Pancreas (tissue), 10 donors: ENCODE measurements around the gene CELF4. TPM values are rescaled to one million over a fixed set of nuclear protein-coding genes. Genes with fewer than 3 reads are reported as not detected.

Source experiments
- ATAC-seq, 4 donors: fragments of 200-7000 bp; cut with Tn5 transposase; one replicate each; pipeline versions ENCODE4 v1.8.0 to v1.9.1; 2020; ENCODE audit warnings: mild to moderate bottlenecking in 4 of 4, moderate library complexity in 4 of 4
- DNase-seq, 6 donors: peaks; one replicate each; pipeline ENCODE4 v3.0.0-alpha.2; 2020
- FAIRE-seq: peaks from 2 replicates; lab custom pipeline; 2012; peaks lifted over from hg19 to GRCh38; lab: Jason Lieb, UNC
- H3K27ac ChIP-seq, 4 donors: fragments of 200-600 bp; sonication (generic); 1 replicate in 3 of 4; 2 replicates in 1 of 4; pipeline versions ENCODE4 v1.5.0 to v1.8.0; 2020
- H3K27me3 ChIP-seq, 4 donors: fragments of 200-600 bp; one replicate each; pipeline ENCODE4 v1.8.0; 2021
- H3K36me3 ChIP-seq, 3 donors: fragments of 200-600 bp; sonication (generic) in 1 of 3; one replicate each; pipeline versions ENCODE4 v1.5.0 to v1.8.0; 2020 to 2021
- H3K4me1 ChIP-seq, 3 donors: fragments of 200-600 bp; one replicate each; pipeline ENCODE4 v1.8.0; 2021
- H3K4me3 ChIP-seq, 4 donors: fragments of 200-600 bp; sonication (generic) in 2 of 4; one replicate each; pipeline versions ENCODE4 v1.5.0 to v1.8.0; 2020 to 2021
- H3K9me3 ChIP-seq, 4 donors: fragments of 200-600 bp; one replicate each; pipeline ENCODE4 v1.8.0; 2021
- WGBS, 2 donors: extraction: QIAGEN DNeasy Blood & Tissue Kit; methylation state at CpG; one replicate each; pipeline ENCODE4 v1.1.7; 2013; 5-methylcytosine and 5-hydroxymethylcytosine counted together
- intact Hi-C, 3 donors: fragments of 100-400 bp; cut with DNase I; formaldehyde crosslinking; loops; one replicate each; pipeline versions ENCODE4 v1.11.1 to v1.14.2; 2022
- polyA plus RNA-seq, 2 donors: library from polyadenylated mRNA; stranded (reverse); fragments of 200-250 nt; gene quantifications; one replicate each; pipeline ENCODE4 v1.2.3, GENCODE V29; 2013
- total RNA-seq, 6 donors: library from RNA; stranded (reverse); fragmentation: NEBNext Ultra II Directional in 4 of 6; extraction: Animal tissue kit (Norgen Biotek cat#: 25700) in 4 of 6; gene quantifications; one replicate each; pipeline versions ENCODE4 v1.2.1 to v1.2.4, GENCODE V29; 2021 to 2023
- TF ChIP-seq, protein P1 (sequence below), 4 donors: fragments of 200-600 bp; sonication (generic) in 3 of 4; IDR thresholded peaks; one replicate each; pipeline versions ENCODE4 v1.5.0 to v1.8.0; 2021; ENCODE audit warnings: antibody characterized with exemption in 4 of 4
- donor health status: healthy with polysubstance abuse.
- donor health status: DM: no; HTN: no; CAD: no; lungs with moderate emphysema.
- donor health status: DM: no; HTN: no; CAD: no.
- donor health status: control.
- donor health status: control.
- donor health status: Bipolar disorder and iron deficiency.
- donor health status: DM: yes; HTN: yes; CAD: no.
- donor health status: DM: no; HTN: no; CAD: no.
- donor health status: DM: no; HTN: no; CAD: no.
- donor health status: DM: yes; HTN: yes; CAD: no.

The CELF4 gene
- total and polyA plus RNA-seq, 8 donors, result 1.0 to 10.0 (median 2.8) TPM

DNA sequence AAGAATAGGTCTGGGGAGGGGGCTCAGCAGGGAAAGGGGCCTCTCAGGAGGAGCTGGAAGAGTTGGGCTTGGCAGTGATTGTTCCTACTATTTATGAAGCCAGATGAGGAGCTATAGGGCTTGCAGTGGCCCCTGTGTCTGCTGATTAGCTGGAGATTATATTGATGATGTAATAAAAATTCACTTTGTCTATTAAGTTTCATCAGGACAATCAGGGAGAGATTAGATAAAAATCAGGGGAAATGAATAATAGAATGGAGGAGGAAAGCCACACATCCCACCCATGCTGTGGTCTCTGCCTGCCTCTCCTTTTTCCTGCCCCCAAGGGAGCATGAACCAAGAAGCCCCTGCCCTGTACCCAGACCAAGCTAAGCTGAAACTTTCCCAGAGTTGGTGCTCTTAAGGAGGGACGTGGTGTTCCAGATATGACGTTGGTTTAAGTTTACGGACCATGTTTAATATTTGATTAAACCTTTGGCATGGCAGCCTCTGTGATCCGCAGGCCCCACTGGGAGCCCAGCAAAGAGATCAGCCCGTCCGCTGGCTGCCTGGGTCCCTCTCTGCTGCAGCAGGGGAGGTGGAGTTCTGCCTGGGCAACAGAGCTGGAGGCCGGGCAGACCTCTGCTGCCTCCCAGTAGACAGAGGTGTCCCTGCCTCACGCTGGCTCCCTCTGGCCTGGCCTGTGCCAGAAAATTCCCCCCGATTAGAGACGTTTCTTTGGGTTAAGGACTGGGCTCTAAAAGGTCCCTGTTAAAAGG, 15.3 kb downstream of the CELF4 start:
- intact Hi-C loops, result no loop called here
- no peaks in the 10 kb centered on the region for H3K9me3 ChIP-seq
- ATAC-seq (no peak), FAIRE-seq (no peak), DNase-seq (no peak)
- H3K4me1 ChIP-seq, result no peaks in the 10 kb centered on the region
- WGBS, 2 donors, result 46 to 56% methylated on average over 10 of the region's 10 CpGs
- H3K27me3 ChIP-seq, result no peaks in the 10 kb centered on the region
- no peak overlapping the region for H3K27ac ChIP-seq
- TF ChIP-seq, protein P1, sequence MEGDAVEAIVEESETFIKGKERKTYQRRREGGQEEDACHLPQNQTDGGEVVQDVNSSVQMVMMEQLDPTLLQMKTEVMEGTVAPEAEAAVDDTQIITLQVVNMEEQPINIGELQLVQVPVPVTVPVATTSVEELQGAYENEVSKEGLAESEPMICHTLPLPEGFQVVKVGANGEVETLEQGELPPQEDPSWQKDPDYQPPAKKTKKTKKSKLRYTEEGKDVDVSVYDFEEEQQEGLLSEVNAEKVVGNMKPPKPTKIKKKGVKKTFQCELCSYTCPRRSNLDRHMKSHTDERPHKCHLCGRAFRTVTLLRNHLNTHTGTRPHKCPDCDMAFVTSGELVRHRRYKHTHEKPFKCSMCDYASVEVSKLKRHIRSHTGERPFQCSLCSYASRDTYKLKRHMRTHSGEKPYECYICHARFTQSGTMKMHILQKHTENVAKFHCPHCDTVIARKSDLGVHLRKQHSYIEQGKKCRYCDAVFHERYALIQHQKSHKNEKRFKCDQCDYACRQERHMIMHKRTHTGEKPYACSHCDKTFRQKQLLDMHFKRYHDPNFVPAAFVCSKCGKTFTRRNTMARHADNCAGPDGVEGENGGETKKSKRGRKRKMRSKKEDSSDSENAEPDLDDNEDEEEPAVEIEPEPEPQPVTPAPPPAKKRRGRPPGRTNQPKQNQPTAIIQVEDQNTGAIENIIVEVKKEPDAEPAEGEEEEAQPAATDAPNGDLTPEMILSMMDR (IDR thresholded peaks at IDR 0.05), result no peak
- H3K4me3 ChIP-seq, result no peak overlapping the region
- H3K36me3 ChIP-seq, result no peaks in the 10 kb centered on the region

DNA sequence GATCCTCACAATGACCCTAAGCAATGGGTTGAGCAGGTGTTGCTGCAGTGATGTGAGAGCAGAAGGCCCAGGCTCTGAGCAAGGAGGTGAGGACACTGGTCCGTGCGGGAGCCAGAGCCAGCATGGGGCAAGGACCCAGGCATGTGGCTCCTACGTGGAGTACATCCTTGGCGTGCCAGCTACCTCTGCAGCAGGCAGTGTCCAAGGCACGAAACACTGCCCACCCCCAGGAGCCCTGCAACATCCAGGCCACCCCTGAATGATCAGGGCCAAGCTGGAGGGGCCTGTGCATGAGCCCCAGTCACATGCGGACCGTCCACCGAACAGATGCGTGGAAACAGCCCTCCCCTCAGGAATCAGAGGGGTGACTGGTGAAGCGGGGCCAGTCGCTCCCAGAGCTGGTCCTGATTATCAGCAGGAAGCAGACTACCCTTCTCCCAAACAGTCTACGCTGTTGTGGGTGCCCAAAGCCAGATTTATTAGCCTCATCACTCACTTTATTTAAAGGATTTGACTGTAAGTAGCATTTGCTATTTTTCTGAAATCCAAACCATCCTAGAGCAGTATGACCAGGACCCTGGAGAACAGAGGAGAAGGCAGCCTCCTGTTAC, 16.8 kb downstream of the CELF4 start:
- no peak overlapping the region for H3K4me3 ChIP-seq
- TF ChIP-seq, protein P1 (IDR thresholded peaks at IDR 0.05), result no peak
- no peaks in the 10 kb centered on the region for H3K9me3 ChIP-seq
- DNase-seq, result no peak
- no peak for ATAC-seq
- no peak overlapping the region for H3K27ac ChIP-seq
- intact Hi-C loops, result loop anchor here in 1 of 3 donors (10.0 kb wide), 1 partner anchor 204 kb away; no protein-coding TSS in a partner anchor
- no peaks in the 10 kb centered on the region for H3K36me3 ChIP-seq
- FAIRE-seq, result no peak
- 63 to 67% methylated on average over 12 of the region's 12 CpGs for WGBS, 2 donors
- H3K4me1 ChIP-seq, result no peaks in the 10 kb centered on the region
- H3K27me3 ChIP-seq, result no peaks in the 10 kb centered on the region

DNA sequence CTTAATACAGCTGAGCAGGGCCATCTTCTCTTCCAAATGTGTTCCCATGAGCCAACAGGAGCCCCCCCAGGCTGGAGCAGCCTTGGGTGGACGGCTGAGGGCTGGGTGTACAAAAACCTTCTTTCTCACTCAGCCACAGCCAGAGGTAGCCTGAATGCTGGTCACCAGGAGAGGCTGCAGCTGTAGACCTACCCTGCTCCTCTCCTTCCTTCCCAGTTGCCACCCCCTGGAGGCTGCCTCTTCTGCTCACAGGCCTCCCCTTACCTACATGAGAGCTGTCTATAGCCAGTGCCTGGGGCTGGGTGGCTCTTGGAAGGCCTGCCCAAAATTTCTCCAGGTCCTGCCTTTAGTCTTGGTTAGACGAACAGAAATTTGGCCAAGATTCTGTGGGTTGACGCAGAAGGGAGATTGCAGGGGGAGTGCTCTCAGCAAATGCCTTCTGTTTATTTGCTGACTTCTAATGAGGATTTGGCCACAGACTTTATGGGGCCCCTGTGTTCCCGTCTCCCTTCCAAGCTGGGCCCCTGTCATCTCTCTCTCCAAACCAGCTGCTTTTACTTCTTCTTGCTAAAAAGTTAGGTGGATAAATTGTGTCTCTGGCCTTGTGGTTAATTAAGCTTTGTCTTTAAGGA, 18.3 kb downstream of the CELF4 start:
- Histone ChIP-seq H3K9me3 (no peaks in the 10 kb centered on the region), H3K36me3 (no peaks in the 10 kb centered on the region), H3K4me3 (no peak overlapping the region), H3K4me1 (no peaks in the 10 kb centered on the region), H3K27me3 (no peaks in the 10 kb centered on the region), H3K27ac (no peak overlapping the region)
- intact Hi-C loops, result loop anchor here in 1 of 3 donors (10.0 kb wide), 1 partner anchor 203 kb away; no protein-coding TSS in a partner anchor
- DNase-seq, result no peak
- no peak for ATAC-seq
- TF ChIP-seq, protein P1 (IDR thresholded peaks at IDR 0.05), result no peak
- WGBS, 2 donors, result 36 to 44% methylated on average over 4 of the region's 4 CpGs
- no peak for FAIRE-seq

DNA sequence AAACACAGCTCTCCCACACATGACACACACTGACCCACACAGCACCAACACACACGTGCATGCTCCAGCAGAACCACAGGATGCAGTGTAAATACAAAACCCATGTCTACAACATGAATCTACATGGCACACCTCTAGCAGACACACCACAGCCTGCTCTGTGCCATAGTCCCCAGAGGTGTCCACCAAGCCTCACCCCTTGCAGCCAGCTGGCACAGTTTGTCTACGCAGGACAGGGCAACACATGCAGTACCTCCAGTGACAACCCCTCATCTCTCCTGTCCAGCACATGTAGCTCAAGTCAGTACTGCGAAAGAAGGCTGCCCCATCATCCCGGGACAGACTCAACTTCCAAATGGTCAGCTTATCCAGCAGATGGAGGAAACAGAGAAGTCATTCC, 18.9 kb downstream of the CELF4 start:
- Histone ChIP-seq H3K27me3 (no peaks in the 10 kb centered on the region), H3K27ac (no peak overlapping the region), H3K4me3 (no peak overlapping the region), H3K9me3 (no peaks in the 10 kb centered on the region), H3K36me3 (no peaks in the 10 kb centered on the region), H3K4me1 (no peaks in the 10 kb centered on the region)
- no peak for FAIRE-seq
- DNase-seq, result no peak
- TF ChIP-seq, protein P1 (IDR thresholded peaks at IDR 0.05), result no peak
- WGBS, 2 donors, result 56 to 73% methylated on average over 4 of the region's 4 CpGs
- intact Hi-C loops, result loop anchor here in 1 of 3 donors (10.0 kb wide), 1 partner anchor 202 kb away; no protein-coding TSS in a partner anchor
- no peak for ATAC-seq
